Measurements from ENCODE around the gene DOCK4.
"Not testable (repeated sequence)": the region's sequence is repeated elsewhere in the genome, so short reads cannot be mapped to it uniquely, and the experiment has no call there.

DOCK4 gene

GRCh38 chr7:112138325-112138852, 67.8 kb downstream of the DOCK4 start:
- no peak overlapping the region for H3K27ac ChIP-seq

GRCh38 chr7:112137141-112138101, 68.8 kb downstream of the DOCK4 start:
- no peak for DNase-seq (ENCODE audit: low read depth, low spot score)
- H3K27ac ChIP-seq: no peak overlapping the region

More at GRCh38 chr7:112138325-112138852, 67.8 kb downstream of the DOCK4 start:
- no peak for DNase-seq (ENCODE audit: low read depth, low spot score)

- DNase-seq (ENCODE audit: low read depth, low spot score): no peak
Measured at GRCh38 chr7:112136271-112137008, 69.8 kb downstream of the DOCK4 start.

GRCh38 chr7:112135815-112136214, 70.4 kb downstream of the DOCK4 start:
- H3K27ac ChIP-seq: no peak overlapping the region
- no peak for DNase-seq (ENCODE audit: low read depth, low spot score)

More at GRCh38 chr7:112136271-112137008, 69.8 kb downstream of the DOCK4 start:
- H3K27ac ChIP-seq: no peak overlapping the region

GRCh38 chr7:112134039-112134438, 72.2 kb downstream of the DOCK4 start:
- H3K27ac ChIP-seq: no peak overlapping the region
- no peak for DNase-seq (ENCODE audit: low read depth, low spot score)

GRCh38 chr7:112133328-112133727, 72.9 kb downstream of the DOCK4 start:
- no peak for DNase-seq (ENCODE audit: low read depth, low spot score)
- no peak overlapping the region for H3K27ac ChIP-seq

- no peak overlapping the region for H3K27ac ChIP-seq
- no peak for DNase-seq (ENCODE audit: low read depth, low spot score)
Measured at GRCh38 chr7:112132051-112132694, 74.0 kb downstream of the DOCK4 start.

- DNase-seq (ENCODE audit: low read depth, low spot score): no peak
- no peak overlapping the region for H3K27ac ChIP-seq
Measured at GRCh38 chr7:112130729-112131410, 75.3 kb downstream of the DOCK4 start.

GRCh38 chr7:112129655-112130323, 76.4 kb downstream of the DOCK4 start:
- no peak for DNase-seq (ENCODE audit: low read depth, low spot score)
- peak overlapping the region; percentile 14 for H3K27ac ChIP-seq

- not testable (repeated sequence) for DNase-seq (ENCODE audit: low read depth, low spot score); H3K27ac ChIP-seq
Measured at GRCh38 chr7:112128461-112129425, 77.5 kb downstream of the DOCK4 start.

GRCh38 chr7:112128041-112128440, 78.2 kb downstream of the DOCK4 start:
- not testable (repeated sequence) for DNase-seq (ENCODE audit: low read depth, low spot score); H3K27ac ChIP-seq

- DNase-seq (ENCODE audit: low read depth, low spot score): no peak
- H3K27ac ChIP-seq: no peak overlapping the region
Measured at GRCh38 chr7:112125250-112125649, 80.9 kb downstream of the DOCK4 start.

- DNase-seq (ENCODE audit: low read depth, low spot score): no peak
- no peak overlapping the region for H3K27ac ChIP-seq
Measured at GRCh38 chr7:112124061-112124766, 82.0 kb downstream of the DOCK4 start.

GRCh38 chr7:112122798-112123197, 83.4 kb downstream of the DOCK4 start:
- no peak for DNase-seq (ENCODE audit: low read depth, low spot score)
- H3K27ac ChIP-seq: no peak overlapping the region

GRCh38 chr7:112122144-112122543, 84.1 kb downstream of the DOCK4 start:
- H3K27ac ChIP-seq: no peak overlapping the region
- DNase-seq (ENCODE audit: low read depth, low spot score): no peak

- no peak overlapping the region for H3K27ac ChIP-seq
- no peak for DNase-seq (ENCODE audit: low read depth, low spot score)
Measured at GRCh38 chr7:112121318-112121717, 84.9 kb downstream of the DOCK4 start.

GRCh38 chr7:112120696-112121217, 85.4 kb downstream of the DOCK4 start:
- DNase-seq (ENCODE audit: low read depth, low spot score): no peak

More at GRCh38 chr7:112120696-112121217, 85.4 kb downstream of the DOCK4 start:
- no peak overlapping the region for H3K27ac ChIP-seq

All from epithelial cell of prostate (primary cell).